ENCODE data around the gene TNK2.
"Not testable (repeated sequence)": the region's sequence is repeated elsewhere in the genome, so short reads cannot be mapped to it uniquely, and the experiment has no call there.

TNK2 gene

DNA sequence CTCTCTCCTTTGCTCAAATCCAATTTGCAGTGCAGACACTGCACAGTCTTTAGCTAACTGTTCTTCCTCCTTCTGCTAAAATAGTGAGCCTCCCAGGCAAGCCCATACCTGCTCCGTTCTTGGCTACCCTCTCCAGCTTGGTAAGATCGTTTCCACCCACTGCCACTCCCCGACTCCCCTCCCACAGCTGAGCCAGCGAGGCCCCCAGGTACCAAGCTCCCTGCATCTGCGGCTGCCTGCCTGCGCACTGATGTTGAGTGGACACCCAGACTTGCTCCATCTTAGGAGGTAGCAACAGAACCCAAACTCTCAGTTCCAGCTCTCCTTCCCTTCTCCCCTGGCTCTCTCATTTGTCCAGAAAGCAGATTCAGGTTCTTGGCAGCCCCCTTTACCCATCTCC is 7.9 kb upstream of the TNK2 start:
- no peak for DNase-seq

DNA sequence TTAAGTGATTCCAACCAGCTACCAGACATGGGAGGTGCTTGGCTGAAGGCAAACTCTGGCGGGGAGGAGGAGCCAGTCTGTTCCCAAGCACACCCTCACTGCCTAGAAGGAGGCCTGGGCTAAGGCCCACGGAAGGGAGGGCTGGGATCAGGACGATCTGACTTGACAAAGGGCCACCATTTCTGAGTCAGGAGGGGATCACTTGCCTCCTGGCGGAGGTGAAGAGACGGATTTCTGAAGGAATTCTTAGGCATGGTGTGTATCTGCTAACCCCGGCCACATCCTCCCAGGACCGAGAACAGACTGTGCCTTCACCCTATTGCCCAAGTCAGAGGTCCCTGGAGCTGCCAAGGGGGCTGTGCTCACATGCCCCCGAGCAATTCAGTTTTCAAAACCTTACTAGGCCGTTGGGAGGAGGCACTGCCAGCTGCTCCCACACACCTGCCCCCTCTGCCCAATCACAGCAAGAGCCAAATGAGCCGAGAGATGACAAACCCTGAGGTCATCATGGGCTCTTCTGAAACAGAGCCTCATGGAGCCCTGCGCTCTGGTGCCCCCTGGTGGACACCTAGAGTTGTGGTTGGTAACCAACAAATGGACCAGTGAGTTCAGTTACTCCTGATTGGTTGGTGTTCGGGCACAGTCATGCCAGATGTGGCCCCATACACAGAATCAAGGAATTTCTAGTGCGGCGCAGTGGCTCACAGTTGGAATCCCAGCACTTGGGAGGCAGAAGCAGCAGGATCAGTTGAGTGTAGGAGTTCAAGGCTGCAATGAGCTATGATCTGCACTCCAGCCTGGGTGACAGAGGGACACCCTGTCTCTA is 6.5 kb upstream of the TNK2 start:
- peak; percentile 95 for DNase-seq

DNA sequence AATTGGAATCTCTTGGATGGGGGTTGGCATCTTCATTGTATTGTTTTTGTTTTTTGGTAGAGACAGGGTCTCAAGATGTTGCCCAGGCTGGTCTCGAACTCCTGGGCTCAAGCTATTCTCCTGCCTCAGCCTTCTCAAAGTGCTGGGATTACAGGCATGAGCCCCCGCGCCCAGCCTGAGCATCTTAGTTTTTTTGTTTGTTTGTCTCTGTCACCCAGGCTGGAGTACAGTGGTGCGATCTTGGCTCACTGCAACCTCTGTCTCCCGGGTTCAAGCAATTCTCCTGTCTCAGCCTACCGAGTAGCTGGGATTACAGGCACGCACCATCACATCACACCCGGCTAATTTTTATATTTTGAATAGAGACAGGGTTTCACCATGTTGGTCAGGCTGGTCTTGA is 5.8 kb upstream of the TNK2 start:
- DNase-seq, result not testable (repeated sequence)

DNA sequence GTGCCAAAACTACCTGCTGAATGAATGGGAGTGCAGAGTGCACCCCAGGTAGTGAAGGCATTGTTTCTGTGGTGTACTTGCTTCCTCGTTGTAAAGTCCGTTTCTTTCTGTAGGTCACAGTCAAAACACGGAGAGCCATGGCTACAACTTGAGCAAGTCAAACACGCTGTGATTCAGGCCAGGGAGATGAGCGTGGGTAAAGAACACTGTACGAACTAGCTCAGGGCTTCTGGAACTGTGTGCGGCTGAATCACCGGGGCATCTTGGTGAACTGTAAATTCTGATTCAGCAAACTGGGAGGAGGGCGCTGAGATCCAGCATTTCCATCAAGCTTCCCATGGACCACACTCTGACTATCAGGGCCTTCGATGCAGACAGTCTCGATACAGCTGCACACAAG is 5.0 kb upstream of the TNK2 start:
- DNase-seq, result no peak

DNA sequence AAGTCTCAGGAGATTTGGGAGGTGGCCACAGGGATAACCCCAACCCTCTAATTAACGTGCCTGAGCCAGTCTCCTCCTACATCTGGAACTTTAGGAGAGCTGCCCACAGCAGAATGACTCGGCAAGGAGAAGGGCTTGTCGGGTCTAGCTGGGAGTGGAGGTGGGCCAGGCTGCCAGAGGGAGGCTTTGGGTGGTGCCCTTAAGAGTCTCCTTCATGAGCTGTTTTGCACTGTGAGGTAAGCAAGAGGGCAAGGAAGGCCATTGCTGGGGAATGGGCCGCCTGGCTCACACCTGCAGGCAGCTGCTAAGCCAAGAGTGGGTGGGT is 3.6 kb upstream of the TNK2 start:
- no peak for DNase-seq

DNA sequence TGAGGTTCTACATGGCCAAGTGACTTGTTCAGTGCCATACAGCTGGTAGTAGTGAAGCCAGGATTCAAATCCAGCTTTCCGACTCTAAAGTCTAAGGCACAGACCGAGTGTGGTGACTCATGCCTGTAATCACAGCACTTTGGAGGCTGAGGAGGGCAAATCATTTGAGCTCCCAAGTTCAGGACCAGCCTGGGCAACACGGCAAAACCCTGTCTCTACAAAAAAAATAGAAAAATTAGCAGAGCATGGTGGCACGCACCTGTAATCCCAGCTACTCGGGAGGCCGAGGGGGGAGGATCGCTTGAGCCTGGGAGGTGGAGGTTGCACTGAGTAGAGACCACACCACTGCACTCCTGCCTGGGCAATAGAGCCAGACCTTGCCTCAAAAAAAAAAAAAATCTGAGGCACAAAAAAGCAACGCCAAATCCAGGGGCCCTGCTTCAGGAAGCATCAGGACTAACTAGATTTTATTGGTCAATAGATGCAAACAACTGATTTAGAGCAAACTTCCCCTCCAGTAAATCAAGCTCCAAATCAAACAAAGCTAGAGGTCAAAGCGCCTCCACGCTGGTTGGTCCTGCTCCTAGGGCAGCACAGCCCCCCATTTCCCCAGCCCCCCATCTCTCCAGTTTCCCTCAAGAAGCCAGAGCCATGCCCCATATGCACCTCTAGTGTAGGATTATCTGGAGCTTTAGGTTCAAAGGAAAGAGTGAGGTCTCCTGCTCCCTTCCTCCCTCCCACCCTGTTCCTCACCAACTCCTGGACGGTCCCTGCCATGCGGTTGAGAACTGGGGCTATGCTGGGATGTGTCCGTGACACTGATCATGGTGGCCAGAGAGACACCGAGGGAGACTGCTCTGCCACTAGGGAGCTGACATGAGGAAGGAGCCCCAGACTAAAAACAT is 2.9 kb upstream of the TNK2 start:
- DNase-seq, result no peak

DNA sequence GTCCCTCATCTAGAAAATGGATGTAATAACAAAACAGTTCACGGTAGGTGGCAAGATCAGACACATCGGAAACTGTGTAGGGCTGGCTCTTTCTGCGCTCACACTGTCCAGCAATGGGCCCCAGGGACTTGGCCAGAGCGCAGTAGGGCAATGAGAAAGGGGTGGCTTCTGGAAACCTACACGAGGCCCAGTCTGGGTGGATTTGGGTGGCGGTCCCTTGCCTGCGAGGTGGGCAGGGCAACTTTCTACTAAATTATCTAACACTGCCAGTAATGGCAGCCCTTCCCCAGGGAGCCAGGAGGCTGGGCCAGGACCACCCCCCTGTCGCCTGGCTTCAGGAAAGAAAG is 2.1 kb upstream of the TNK2 start:
- DNase-seq, result no peak

DNA sequence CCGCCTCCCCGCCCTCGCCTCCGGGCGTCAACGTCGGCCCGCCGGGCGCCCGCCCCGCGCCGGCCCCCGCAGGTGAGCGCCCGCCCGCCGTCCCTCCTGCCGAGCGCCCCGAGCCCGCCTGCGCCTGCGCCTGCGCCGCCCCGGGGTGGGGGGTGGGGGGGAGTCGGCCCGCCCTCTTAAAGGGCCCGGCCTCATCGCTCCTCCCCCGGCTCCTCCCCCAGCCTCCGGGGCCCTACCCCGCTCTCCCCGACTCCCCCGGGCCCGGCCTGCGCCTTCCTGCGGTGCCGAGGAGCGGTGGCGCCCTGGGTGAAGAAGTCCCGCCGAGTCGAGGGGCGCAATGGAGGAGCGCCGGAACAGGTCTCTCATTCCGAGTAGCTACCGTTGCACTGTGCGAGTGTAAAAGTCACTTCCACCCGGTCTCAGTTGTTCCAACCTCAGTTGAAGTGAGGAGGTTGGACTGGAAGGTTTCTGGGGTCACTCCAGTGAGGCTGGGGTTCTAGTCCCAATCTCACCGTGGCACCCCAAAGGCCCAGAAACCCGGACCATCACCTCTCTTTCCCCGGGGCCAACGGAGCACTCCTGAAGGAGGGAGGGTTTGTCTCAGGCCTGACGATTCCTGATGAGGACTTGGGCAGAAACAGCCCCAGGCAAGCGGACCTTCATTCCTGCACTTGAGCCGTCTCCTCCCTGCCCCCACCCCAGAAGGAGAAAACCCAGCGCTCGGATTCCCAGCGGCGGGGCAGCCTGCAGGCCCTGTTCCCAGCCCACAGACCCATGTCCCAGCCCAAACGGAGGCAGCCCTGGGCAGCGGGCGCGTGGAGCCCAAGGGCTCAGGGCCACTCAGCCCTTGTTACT is 1.5 kb upstream of the TNK2 start:
- DNase-seq, result peak; percentile 89

DNA sequence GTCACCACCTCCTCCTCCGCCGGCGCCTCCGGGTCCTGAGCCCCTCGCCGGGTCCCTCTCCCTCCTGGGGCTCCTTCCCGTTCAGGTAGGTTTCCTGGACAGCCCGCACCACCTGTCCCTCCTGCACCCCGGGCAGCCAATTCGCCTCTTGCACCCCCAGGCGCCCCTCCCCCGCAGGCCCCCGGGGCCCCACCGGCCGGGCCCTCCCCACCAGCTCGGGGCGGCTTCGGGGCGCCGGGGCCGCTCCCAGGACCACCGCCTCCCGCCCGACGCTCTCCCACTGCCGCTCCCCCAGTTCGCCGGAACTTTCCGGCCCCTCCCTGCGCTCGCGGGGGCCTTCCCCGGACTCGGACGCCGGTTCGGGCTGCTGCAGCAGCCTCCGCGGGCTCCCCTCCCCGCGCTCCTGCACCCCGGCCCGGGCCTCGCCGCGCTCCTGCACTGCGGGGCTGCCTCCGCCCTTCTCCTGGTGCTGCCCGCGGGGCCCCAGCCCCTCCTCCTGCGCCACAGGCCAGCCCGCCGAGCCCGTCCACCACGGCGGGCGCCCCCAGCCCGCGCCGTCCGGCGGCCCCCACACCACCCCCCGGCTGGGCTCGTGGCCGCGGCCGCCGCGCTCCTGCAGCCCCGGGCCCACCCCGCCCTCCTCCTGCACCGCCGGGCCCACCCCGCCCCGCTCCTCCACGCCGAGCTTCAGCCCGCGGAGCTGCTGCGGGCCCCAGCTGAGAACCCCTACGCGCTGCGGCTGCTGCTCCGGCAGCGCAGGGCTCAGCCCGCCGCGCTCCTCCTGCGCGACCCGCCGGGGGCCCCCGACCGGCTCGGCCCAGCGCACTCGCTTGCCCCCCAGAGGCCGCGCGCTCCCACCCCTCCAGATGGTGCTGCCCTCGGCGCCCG is 587 bp upstream of the TNK2 start:
- peak; percentile 33 for DNase-seq

DNA sequence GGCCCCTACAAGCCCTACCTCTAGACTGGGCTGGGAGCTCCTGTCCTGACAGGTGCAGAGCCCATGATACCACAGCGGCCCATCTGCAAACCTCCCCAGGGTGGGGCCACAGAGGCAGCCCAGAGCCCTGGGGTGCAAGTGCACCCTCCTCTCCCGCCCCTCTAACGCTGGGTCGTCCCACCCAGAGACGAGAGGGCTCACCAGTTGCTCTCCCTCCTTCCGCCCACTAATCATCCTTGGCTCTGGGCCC is 742 bp downstream of the TNK2 start:
- DNase-seq, result no peak

DNA sequence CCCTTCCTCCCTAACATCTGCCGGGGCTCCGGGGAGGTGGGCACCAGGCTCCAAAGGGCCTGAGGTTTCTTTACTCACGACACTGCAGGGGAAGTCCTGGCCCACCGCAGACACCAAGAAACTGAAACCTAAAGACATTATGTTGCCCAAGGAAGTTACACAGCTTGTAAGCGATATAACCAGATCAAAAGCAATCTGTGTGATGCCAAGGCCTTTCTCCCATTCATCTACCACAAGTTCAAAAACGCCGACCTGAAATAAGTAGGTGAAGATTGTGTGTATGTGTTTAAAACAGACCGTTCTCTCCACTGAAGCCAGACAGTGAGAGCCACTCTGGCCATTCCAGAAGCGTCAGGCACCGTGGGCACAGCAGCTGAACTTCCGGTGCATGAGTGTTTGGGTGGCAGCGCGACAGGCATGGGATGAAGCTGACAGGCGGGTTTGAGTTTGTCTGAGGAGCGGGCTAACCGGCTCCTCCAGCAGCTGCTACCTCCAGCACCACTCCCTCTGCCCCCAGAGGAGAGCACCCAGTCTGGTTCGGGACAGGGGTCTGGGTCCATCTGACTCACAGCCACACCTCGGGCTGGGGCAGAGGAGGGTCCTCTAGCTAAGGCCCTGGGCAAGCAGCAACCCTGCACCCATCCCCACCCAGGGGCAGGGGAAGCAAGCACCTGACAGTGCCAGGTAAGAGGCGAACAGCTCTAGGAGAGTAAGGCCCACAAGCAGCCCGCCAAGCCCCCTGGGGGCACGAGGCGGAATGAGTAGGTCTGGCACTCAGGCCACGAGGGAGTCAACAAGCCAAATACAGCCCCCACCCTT is 1.3 kb downstream of the TNK2 start:
- peak; percentile 78 for DNase-seq

DNA sequence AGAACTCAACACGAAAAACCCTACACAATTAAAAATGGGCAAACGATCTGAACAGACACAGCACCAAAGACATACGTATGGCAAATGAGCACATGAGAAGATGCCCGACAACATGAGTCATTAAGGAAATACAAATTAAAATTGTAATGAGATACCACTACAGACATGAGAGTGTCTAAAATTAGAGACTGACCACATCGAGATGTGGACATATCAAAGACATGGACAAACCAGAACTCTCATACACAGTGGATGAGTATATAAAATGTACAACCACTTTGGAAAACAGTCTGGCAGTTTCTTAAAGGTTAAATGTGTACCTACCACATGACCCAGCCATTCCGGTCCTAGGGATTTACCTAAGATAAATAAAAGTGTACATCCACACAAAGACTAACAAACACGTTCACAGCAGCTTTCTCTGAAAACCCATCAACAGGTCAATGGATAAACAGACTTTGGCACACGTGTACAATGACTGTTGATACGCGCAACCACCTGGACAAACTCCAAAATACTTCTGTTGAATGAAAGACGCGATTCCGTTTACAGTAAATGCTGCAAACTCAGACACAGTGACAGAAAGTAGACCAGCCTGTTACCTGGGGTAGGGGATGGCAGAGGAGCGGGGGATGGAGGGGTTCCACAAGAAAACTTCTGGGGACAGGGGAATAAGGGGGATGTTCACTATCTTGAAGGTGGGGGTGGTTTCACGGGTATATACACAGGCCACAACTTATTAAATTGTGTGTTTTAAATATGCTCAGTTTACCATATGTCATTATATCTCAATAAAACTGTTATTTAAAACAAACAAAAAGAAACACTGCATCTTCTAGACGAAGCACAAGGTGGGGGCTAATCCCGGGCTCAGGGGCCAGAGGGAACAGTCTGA is 2.1 kb downstream of the TNK2 start:
- peak; percentile 24 for DNase-seq

DNA sequence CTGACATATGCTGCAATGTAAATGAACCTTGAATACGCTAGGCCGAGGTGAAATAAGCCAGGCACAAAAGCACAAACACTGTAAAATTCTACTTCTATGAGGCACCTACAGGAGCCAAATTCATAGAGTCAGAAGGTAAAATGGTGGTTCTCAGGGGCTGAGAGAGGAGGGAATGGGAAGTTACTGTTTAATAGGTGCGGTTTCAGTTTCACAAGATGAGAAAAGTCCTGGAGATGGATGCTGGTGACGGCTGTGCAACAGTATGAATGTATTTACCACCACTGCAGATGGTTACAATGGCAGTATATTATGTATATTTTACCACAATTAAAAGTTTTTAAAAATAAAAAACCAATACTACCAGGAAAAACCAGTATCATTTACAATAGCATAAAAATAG is 4.0 kb downstream of the TNK2 start:
- no peak for DNase-seq

DNA sequence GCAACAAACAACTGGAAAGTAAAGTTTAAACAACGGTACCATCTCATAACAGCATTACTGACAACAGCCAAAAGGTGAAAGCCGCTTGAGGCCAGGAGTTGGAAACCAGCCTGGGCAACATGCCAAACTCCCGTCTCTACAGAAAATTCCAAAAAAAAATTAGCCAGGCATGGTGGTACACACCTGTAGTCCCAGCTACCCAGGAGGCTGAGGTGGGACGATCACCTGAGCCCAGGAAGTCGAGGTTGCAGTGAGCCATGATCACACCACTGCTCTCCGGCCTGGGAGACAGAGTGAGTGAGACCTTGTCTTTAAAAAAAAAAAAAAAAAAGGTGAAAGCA is 4.4 kb downstream of the TNK2 start:
- no peak for DNase-seq

DNA sequence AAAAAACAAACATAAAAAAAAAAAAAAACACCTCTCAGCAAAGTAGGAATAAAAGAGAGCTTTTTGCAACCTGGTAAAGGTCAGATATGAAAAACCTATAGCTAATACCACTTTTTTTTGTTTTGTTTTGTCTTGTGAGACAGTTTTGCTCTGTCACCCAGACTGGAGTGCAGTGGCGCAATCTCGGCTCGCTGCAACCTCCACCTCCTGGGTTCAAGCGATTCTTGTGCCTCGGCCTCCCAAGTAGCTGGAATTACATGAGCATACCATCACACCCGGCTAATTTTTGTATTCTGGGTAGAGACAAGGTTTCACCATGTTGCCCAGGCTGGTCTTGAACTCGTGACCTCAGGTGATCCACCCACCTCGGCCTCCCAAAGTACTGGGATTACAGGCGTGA is 5.7 kb downstream of the TNK2 start:
- not testable (repeated sequence) for DNase-seq

DNA sequence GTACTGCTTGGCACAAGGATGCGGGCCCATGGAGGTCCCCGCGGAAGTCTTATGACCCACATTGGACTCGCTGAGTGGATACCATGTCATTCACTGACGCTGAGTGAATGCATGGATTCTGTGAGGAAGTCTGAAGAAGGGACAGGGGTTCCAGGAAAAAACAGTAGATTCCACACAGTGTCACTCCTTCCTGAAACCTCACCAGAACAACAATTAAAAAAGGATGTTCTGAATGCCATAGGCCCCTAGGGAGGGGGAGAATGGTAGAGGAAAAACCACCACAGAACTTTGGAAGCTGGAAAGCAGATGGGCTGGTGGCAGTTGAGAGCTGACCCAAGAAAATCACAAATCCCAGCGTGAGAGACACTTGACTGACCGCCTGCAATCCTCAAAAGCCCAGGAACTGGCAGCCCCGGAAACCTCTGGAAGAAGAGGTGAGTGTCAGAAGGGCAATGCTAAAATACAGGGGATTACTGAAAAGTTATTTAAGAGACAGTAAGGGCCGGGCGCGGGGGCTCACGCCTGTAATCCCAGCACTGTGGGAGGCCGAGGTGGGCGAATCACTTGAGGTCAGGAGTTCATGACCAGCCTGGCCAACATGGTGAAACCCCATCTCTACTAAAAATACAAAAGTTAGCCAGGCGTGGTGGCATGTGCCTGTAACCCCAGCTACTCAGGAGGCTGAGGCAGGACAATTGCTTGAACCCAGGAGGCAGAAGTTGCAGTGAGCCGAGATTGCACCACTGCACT is 6.3 kb downstream of the TNK2 start:
- DNase-seq, result not testable (repeated sequence)

DNA sequence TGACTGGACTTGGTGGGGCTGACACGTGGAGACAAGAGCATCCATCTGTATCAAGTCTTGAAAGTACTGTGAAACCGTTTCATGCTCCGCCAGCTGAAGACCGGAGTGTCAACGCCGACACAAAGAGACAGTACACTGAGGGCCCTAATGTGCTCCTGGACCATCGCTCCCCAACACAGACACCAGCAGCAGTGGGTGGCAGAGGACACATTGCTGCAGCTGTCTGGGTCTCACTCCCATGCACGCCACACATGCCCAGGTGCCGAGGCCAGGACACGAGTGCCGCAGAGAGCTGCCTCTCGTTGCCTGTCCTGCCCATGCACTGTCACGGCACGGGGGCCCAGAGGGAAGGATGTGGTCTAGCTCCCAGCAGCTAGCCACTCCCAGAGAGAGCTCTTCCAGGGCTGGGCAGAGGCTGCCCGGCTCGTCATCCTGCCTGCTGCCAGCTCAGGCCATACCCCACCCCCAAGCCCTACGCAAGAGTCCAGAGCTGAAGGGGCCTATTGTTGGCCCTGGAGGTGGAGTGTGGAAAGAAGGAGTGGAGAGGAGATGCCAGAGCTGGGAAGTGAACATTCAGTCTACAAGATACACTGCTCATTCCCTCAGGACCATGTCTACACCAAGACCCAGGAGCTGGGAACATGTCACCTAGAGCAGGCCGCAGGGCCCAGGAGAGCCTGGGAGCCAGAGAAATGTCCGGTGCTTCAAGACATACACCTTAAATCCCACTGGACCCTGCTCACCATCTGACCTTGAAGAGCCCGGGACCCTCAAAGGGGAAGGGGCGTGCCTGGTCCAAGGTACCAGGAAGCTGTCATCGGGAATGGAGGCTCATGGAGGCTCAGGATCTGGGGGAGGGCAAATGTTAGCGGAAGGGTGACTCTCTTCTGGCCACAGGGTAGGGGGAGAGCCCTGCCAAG is 7.7 kb downstream of the TNK2 start:
- DNase-seq, result peak; percentile 44

DNA sequence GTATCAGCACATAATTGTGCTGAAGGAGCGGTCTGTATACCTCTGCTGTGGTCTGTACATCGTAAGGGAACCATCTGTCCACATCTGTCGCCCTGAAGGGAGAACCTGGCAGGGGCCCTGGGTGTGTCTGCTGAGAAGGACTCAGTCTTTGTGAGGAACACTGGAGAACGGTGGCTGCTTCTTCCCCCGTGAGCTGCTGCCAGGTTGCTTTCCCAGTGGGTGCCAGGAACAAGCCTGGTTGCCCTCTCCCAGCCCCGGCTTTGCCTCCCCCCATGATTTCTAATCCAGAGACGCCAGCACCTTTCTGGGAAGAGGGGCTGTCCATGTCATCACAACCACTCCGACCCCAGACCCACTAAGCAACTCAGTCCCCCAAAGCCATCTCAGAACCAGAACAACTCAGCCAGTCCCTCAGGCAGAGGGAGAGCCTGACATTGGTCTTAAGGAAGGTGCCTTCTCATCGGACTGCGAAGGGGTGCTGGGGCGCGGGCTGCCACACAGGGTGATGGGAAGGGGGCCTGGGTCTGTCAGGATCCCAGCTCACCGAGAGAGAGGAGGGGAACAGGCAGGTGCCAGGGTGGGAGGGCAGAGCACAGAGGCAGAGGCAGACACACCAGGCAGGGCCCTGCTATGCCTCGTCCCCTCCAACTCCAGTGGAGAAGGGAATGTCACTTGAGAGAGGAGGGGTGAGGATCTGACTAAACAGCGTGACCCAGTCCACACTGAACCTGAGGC is 8.5 kb downstream of the TNK2 start:
- no peak for DNase-seq
